ENCODE data around the gene SGF29.
A peak's percentile ranks its signal among the peaks of the same experiment; 100 is the strongest.
"Not testable (repeated sequence)": the region's sequence is repeated elsewhere in the genome, so short reads cannot be mapped to it uniquely, and the experiment has no call there.

Gene SGF29

GRCh38 chr16:28622532-28623171 is 68.9 kb downstream of the SGF29 start:
- not testable (repeated sequence) for H3K9me3 ChIP-seq (ENCODE audit: control insufficient read depth, low read length); H3K4me1 ChIP-seq (ENCODE audit: control insufficient read depth, insufficient read depth, low read length, poor library complexity, severe bottlenecking); H3K27me3 ChIP-seq (replicated peaks; ENCODE audit: control insufficient read depth, insufficient read depth, low read length, poor library complexity, severe bottlenecking); H3K36me3 ChIP-seq (ENCODE audit: control insufficient read depth, insufficient read depth, low read length); DNase-seq
- Histone ChIP-seq H3K4me3 (ENCODE audit: insufficient read depth, low read depth, low read length, poor library complexity, severe bottlenecking) (peak overlapping the region; percentile 66), H3K27ac (ENCODE audit: insufficient read depth, low read length, poor library complexity, severe bottlenecking) (peak overlapping the region; percentile 37)

- Histone ChIP-seq H3K27me3 (replicated peaks; ENCODE audit: control insufficient read depth, insufficient read depth, low read length, poor library complexity, severe bottlenecking) (no peaks in the 10 kb centered on the region), H3K4me3 (ENCODE audit: insufficient read depth, low read depth, low read length, poor library complexity, severe bottlenecking) (peak overlapping the region; percentile 66), H3K36me3 (ENCODE audit: control insufficient read depth, insufficient read depth, low read length) (no peaks in the 10 kb centered on the region), H3K4me1 (ENCODE audit: control insufficient read depth, insufficient read depth, low read length, poor library complexity, severe bottlenecking) (no peaks in the 10 kb centered on the region), H3K9me3 (ENCODE audit: control insufficient read depth, low read length) (no peaks in the 10 kb centered on the region), H3K27ac (ENCODE audit: insufficient read depth, low read length, poor library complexity, severe bottlenecking) (peak overlapping the region; percentile 37)
- DNase-seq, result peak in 2 of 3 donors; percentile 35 to 42
These were observed 69.5 kb downstream of the SGF29 start for GRCh38 chr16:28623172-28623711.

GRCh38 chr16:28630905-28631304 is 77.2 kb downstream of the SGF29 start:
- DNase-seq; H3K27ac ChIP-seq (ENCODE audit: insufficient read depth, low read length, poor library complexity, severe bottlenecking); H3K4me3 ChIP-seq (ENCODE audit: insufficient read depth, low read depth, low read length, poor library complexity, severe bottlenecking); H3K9me3 ChIP-seq (ENCODE audit: control insufficient read depth, low read length); H3K4me1 ChIP-seq (ENCODE audit: control insufficient read depth, insufficient read depth, low read length, poor library complexity, severe bottlenecking); H3K36me3 ChIP-seq (ENCODE audit: control insufficient read depth, insufficient read depth, low read length); H3K27me3 ChIP-seq (replicated peaks; ENCODE audit: control insufficient read depth, insufficient read depth, low read length, poor library complexity, severe bottlenecking): not testable (repeated sequence)

DNA sequence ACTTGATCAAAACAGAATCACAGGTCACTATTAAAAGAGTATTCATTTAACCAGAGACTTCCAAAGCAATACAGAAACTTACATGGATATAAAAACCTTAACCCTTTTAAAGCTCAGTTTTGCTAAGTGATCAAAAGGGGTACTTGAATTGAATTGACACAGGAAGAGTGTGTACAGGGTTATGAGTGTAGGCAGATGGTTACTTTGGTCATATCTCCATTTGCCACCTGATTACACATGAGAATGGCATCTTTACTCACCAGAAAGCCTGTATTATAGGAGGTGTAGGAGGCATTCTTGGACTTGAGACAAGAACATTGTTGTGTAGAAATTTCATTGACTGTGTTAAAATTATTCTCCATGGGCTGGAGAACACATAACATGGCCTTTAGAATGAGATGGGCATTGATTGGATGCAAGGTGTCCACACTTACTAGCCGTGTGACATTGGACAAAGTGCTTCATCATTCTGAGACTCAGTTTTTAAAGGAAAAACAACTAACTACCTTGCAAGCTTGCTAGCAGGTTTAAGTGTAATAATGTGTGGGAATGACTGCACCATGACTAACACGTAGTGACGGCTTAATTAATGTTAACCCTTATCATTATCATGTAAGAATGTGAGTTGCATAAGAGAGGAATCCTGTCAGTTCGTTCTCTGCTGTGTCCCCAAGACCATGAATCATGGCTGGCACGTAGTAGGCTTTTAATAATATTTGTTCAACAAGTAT is 82.5 kb downstream of the SGF29 start:
- not testable (repeated sequence) for H3K27me3 ChIP-seq (replicated peaks; ENCODE audit: control insufficient read depth, insufficient read depth, low read length, poor library complexity, severe bottlenecking); H3K4me3 ChIP-seq (ENCODE audit: insufficient read depth, low read depth, low read length, poor library complexity, severe bottlenecking); DNase-seq; H3K27ac ChIP-seq (ENCODE audit: insufficient read depth, low read length, poor library complexity, severe bottlenecking); H3K36me3 ChIP-seq (ENCODE audit: control insufficient read depth, insufficient read depth, low read length); H3K9me3 ChIP-seq (ENCODE audit: control insufficient read depth, low read length); H3K4me1 ChIP-seq (ENCODE audit: control insufficient read depth, insufficient read depth, low read length, poor library complexity, severe bottlenecking)

GRCh38 chr16:28637765-28638164 is 84.0 kb downstream of the SGF29 start, which contains the start of gene NPIPB8:
TSS of gene NPIPB8 (plus strand) at chr16:28638065. CDS start at chr16:28638361, 296 bp downstream.
- not testable (repeated sequence) for H3K9me3 ChIP-seq (ENCODE audit: control insufficient read depth, low read length); DNase-seq; H3K36me3 ChIP-seq (ENCODE audit: control insufficient read depth, insufficient read depth, low read length); H3K27me3 ChIP-seq (replicated peaks; ENCODE audit: control insufficient read depth, insufficient read depth, low read length, poor library complexity, severe bottlenecking); H3K4me3 ChIP-seq (ENCODE audit: insufficient read depth, low read depth, low read length, poor library complexity, severe bottlenecking); H3K4me1 ChIP-seq (ENCODE audit: control insufficient read depth, insufficient read depth, low read length, poor library complexity, severe bottlenecking); H3K27ac ChIP-seq (ENCODE audit: insufficient read depth, low read length, poor library complexity, severe bottlenecking)

- not testable (repeated sequence) for DNase-seq; H3K9me3 ChIP-seq (ENCODE audit: control insufficient read depth, low read length); H3K27me3 ChIP-seq (replicated peaks; ENCODE audit: control insufficient read depth, insufficient read depth, low read length, poor library complexity, severe bottlenecking); H3K4me3 ChIP-seq (ENCODE audit: insufficient read depth, low read depth, low read length, poor library complexity, severe bottlenecking); H3K27ac ChIP-seq (ENCODE audit: insufficient read depth, low read length, poor library complexity, severe bottlenecking); H3K36me3 ChIP-seq (ENCODE audit: control insufficient read depth, insufficient read depth, low read length); H3K4me1 ChIP-seq (ENCODE audit: control insufficient read depth, insufficient read depth, low read length, poor library complexity, severe bottlenecking)
These were observed 84.6 kb downstream of the SGF29 start for GRCh38 chr16:28638359-28638758.

DNA sequence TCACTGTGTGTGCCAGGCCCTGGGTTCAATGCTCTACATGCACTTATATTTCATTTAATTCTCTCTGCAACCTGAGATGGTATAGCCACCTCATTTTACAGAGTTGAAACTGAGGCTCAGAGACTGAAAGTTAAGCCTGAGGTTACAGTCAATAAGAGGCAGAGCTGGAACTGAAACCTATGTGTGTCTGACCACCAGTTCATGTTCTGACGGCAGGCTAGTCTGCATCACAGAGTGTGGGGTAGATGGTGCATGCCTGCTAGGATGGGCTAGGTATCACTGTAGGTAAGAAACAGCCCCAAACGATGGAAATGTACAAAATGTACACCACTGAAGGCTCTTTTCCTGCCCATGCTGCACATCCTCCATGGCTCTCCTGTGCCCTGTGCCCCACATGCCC is 86.2 kb downstream of the SGF29 start:
- not testable (repeated sequence) for H3K4me1 ChIP-seq (ENCODE audit: control insufficient read depth, insufficient read depth, low read length, poor library complexity, severe bottlenecking); H3K36me3 ChIP-seq (ENCODE audit: control insufficient read depth, insufficient read depth, low read length); H3K27ac ChIP-seq (ENCODE audit: insufficient read depth, low read length, poor library complexity, severe bottlenecking); H3K27me3 ChIP-seq (replicated peaks; ENCODE audit: control insufficient read depth, insufficient read depth, low read length, poor library complexity, severe bottlenecking); H3K9me3 ChIP-seq (ENCODE audit: control insufficient read depth, low read length); H3K4me3 ChIP-seq (ENCODE audit: insufficient read depth, low read depth, low read length, poor library complexity, severe bottlenecking); DNase-seq

All from effector memory CD4-positive, alpha-beta T cell (primary cell).